Activated T-helper 1 cell treated with anti-CD3 and anti-CD28 coated beads, Interleukin-2, amount 50 U/mL, for 16 hours (primary cell): Measurements from ENCODE around the gene VTA1.
"Not testable (repeated sequence)": the region's sequence is repeated elsewhere in the genome, so short reads cannot be mapped to it uniquely, and the experiment has no call there.

Experiments used
- DNase-seq, 2 donors: peaks; one replicate each; pipeline ENCODE4 v3.0.0-alpha.2; 2020; ENCODE audit warnings: low read depth in 1 of 2, low spot score in 1 of 2

The VTA1 gene

DNA sequence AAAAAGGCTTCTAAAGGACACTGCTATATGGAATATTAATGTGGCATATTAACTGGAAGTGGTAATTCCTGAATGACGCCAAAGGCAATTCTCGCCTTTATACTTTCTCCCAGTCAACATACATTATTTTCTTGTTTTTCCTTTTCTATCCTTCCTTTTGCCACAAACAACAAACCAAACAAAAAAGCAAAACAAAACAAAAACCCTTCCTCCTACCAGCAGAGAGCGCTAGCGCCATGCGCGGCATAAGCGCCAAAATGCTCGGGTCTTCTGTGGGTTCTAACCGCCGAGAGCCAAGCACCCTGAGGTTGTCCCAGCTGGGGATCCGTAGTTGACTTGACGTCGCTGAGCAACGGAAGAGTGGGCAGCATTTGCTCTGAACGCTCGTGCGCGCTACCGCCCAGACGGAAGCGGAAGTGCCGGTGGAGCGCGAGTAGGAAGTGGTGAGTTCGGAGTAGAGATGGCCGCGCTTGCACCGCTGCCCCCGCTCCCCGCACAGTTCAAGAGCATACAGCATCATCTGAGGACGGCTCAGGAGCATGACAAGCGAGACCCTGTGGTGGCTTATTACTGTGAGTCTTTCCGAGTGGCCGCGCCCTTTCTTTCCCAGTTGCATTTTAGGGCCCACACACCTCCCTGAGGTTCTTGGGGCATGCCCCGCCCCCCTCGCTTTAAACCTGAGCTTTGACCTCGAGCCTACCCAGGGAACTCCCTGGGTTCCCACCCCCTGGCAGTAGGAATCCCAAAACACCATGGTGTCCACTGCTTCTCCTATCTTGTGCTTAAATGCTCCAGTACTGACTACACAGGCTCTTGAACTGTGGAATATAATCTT is at the start of gene VTA1, which contains the start of gene NMBR:
TSS of gene VTA1 (plus strand) at position 436 of the 835 bp plus-strand sequence. CDS start at position 461, 25 bp downstream.
TSS of gene NMBR (minus strand) at position 295 of the 835 bp plus-strand sequence. CDS start 58,464 bp downstream, outside the sequence.
- peak; percentile 89 to 91 for DNase-seq

DNA sequence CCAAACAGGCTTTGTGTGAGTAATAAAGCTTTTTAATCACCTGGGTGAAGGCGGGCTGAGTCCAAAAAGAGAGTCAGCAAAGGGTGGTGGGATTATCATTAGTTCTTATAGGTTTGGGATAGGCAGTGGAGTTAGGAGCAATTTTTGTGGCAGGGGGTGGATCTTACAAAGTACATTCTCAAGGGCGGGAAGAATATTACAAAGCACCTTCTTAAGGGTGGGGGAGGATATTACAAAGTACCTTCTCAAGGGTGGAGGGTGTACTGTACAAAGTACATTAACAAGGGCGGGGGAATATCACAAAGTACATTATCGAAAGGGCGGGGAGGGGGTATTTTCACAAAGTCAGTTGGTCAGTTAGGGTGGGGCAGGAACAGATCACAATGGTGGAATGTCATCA is 42.2 kb upstream of the VTA1 start:
- DNase-seq: not testable (repeated sequence)

GRCh38 chr6:142110820-142111219 is 36.2 kb upstream of the VTA1 start:
- DNase-seq: not testable (repeated sequence)

DNA sequence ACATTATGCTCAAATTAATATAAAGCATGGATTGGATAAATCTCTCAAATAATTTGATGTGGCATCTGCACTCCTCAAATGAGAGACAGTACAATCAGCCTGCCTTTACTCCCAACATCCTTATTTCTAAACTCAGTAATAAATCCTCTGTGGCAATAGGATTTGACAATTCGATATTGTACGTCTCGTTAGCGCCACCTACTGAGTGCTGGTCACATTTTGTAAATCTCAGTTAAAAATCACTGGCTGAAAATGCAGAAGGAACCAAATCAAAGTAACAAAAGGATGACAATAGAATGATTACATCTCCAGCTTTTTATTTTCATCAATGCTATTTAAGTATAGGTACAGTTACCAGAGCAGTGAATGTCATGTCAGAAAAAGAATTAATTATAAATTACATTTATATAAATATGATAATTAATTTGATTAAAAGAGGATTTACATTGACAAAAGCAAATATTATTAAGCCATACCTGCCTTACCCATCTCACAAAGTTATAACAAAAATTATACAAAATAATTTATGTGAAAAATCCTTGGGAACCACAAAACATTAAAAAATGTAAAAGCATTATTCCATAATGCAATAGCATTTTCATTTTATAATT is 34.5 kb upstream of the VTA1 start:
- peak; percentile 27 to 40 for DNase-seq

DNA sequence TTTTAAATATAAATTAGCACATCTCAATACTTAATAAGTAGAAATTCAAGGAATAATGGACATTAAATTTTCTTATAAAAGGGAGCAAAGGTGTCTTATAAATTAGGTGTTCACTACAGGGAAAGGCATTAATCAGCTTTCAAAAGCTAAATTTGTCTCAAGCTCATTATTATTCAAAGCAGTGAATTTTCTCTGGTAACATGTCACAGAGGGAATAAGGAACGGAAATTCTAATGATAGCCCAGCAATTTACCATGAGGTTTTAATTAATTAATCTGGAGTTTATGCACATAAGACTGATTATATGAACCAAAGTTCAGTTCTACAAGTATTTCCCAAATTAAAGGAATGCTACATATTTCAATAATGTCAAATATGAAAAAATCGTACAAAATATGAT is 29.7 kb upstream of the VTA1 start:
- no peak for DNase-seq

DNA sequence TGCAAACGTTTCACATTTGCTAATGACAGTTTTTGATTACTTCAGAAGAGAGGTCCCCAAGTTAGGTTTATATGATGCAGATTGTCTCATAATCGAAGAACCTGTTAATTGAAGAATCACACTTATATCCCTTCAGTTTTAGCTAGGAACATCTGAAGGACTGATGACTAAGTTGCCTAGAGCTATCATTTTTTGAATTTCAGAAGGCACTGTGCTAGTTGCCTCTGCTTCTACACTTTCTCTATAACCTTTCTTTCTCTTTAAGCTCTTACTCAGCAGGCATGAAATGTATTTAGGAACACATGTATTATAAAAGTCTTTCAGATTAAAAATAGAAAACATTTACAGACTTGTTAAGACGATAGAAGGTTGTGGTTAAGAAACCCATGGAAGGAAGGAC is 28.7 kb upstream of the VTA1 start:
- no peak for DNase-seq

DNA sequence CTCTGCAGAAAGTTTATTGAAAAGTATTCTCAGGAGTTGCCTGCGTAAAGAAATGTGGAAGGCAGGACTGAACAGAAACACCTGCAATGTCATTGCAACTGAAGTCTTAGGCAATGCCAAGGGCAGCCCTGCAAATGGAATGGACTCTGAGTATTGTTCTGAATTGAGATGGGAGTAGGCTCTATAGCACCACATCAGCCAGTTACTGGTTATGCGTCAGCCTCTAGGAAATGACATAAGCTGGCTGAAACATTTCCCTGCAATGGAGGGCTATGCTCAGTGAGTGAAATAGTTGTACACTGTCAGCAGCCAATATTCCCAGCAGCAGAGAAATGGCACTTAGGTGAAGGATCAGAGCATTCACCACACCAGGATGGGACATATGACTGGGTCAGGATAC is 28.1 kb upstream of the VTA1 start:
- DNase-seq: no peak

GRCh38 chr6:142121342-142121741 is 25.7 kb upstream of the VTA1 start:
- DNase-seq: no peak

- no peak for DNase-seq
These were observed 16.2 kb upstream of the VTA1 start for GRCh38 chr6:142130814-142131213.

GRCh38 chr6:142132625-142133024 is 14.4 kb upstream of the VTA1 start, which contains the start of gene GJE1:
TSS of gene GJE1 (plus strand) at chr6:142132925. CDS start at chr6:142133159, 234 bp downstream.
- DNase-seq: no peak

DNA sequence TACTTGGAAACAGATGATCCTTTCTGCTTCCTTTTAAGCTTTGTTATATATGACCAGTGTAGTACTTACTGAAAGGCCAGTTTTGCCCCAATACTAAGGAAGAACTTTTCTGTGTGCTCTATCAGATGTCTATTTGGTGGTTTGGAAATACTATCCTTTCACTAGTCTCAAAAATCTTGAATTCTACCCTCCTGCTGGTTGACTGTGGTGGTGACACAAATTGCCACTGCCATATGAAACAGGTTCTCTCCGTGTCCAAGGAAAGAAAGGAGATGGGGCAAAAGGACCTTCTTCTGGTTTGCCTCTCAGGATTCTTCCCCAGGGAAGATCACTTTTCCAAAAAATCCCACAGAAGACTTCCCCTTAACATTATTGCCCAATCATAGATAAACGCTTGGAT is 8.2 kb upstream of the VTA1 start:
- DNase-seq: no peak

DNA sequence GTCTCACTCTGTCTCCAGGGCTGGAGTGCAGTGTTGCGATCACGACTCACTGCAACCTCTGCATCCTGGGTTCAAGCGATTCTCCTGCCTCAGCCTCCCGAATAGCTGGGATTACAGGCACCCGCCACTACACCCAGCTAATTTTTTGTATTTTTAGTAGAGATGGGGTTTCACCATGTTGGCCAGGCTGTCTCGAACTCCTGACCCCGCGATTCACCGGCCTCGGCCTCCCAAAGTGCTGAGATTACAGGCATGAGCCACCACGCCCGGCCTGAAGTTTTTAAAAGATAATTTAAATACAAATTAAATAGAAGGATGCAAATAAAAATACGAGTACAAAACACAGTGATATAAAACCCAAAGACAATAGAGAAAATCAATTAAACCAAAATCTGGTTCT is 5.5 kb upstream of the VTA1 start:
- not testable (repeated sequence) for DNase-seq

DNA sequence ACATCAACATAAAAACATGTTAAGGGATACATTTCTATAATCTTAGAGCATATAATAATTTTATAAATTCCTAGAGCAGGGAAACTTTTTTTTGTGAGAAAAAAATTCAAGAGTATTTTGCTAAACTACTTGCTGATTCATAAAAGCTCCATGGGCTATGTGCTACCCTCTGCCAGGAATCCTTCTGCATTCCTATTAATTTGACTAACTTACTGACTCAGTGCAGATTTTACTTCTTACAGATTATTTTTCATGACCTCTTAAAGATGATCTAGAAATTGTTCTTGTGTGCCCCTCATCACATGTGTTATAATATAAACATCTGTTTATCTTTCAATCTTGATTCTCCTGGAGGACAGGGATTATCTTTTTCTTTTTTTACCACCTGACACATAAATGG is 5.7 kb downstream of the VTA1 start:
- no peak for DNase-seq

DNA sequence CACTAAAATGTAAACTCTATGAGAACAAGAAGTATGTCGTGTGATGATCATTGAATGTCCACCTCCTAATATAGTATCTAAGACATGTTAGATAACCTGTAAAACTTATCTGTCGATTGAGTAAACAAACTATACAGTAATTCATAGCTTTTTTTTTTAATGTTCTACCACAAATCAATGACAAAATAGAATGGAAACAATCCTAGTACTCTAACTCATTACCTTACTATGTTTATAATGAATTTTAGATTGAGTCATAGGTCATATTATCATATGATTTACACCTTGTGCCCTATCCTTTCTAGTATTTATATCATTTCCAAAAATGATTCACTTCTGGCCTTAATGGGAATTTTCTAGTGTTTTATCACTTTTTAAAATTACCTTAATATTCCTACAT is 6.1 kb downstream of the VTA1 start:
- no peak for DNase-seq

DNA sequence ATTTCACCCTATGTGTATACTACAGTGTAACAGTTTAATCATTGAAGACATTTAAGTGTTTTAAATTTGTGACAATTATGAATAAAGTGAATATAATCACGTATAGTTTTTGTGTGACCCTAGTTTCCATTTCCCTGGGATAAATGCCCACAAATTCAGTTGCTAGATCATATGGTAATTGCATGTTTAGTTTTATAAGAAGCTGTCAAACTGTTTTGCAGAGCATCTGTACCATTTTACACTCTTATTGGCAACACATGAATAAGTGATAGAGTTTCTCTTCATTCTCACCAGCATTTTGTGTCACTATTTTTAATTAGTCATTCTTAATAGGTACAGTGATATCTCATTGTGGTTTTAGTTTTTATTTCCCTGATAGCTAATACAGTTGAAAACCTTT is 7.3 kb downstream of the VTA1 start:
- no peak for DNase-seq

GRCh38 chr6:142155091-142155490 is 8.0 kb downstream of the VTA1 start:
- no peak for DNase-seq

- no peak for DNase-seq
These were observed 9.1 kb downstream of the VTA1 start for GRCh38 chr6:142155895-142156757.

GRCh38 chr6:142156758-142157068 is 9.7 kb downstream of the VTA1 start:
- not testable (repeated sequence) for DNase-seq

- DNase-seq: no peak
These were observed 15.7 kb downstream of the VTA1 start for GRCh38 chr6:142162780-142163179.

DNA sequence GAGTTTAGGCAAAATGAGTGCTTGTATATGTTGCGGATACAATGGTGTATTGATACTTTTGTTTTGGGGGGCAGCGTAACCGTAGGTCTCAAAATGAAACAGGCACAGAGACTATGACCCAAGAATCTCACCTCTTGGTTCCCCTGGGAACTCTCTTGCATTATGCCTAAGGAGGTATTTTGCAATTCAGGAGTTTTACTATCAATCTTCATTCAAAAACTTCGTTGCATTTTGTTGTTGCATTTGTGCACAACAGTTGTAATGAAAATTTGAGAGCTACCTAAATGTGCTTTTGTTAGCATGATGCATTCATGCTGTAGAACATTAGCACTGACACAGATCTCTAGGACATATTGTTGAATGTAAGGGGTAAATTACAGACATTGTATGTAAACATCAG is 18.2 kb downstream of the VTA1 start:
- DNase-seq: no peak

GRCh38 chr6:142167071-142167470 is 20.0 kb downstream of the VTA1 start:
- no peak for DNase-seq

GRCh38 chr6:142167486-142167885 is 20.4 kb downstream of the VTA1 start:
- DNase-seq: no peak
